GM18517 (cell line): ENCODE measurements around the gene ZNF566.
"Not testable (repeated sequence)": the region's sequence is repeated elsewhere in the genome, so short reads cannot be mapped to it uniquely, and the experiment has no call there.

ENCODE experiments used
- ATAC-seq: cut with Tn5 transposase; IDR thresholded peaks from one replicate; pipeline ENCODE4 v1.9.1; 2021; ENCODE audit warnings: mild to moderate bottlenecking, moderate library complexity; ENCODE audit not compliant: unreplicated experiment

Gene ZNF566

DNA sequence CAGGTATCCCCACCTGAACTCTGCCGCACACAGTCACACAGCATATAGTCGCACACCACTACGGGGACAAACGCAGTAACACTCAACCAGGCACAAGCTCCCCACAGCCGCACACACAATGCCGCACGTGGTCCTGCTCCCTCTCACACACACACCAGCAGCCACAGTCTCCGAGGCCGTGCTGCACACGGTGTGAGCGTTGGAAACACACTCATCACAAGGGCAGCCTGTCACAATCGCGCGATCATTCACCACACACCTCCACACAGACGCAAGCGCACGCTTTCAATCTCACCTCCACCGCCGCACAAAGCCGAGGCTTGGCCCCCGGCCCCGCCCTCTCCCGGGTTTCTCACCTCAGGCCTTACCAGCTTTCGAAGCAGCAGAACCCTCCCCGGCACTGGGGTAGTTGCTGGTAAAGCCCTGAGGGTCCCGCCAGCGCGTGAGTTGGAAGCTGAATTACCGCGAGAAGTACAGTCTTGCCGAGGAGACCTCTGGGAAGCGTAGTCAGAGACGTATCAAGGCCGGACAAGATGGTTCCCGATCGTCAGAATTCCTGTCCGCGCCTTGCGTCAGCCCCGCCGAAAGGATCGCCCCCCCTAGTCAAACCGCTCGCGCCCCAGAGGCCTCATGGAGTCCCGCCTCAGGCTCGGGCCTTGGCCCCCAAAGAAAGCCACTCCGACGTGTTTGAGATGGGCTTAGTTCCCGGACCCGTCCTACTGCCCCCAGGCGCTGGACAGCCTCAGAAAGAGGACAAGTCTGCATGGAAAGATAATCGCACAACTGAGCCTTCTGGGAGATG, at the start of gene ZNF566:
ZNF566 (minus strand) TSS at position 444 of the 802 bp plus-strand sequence. CDS start 13,004 bp downstream, outside the sequence.
- ATAC-seq = peak; percentile 80

DNA sequence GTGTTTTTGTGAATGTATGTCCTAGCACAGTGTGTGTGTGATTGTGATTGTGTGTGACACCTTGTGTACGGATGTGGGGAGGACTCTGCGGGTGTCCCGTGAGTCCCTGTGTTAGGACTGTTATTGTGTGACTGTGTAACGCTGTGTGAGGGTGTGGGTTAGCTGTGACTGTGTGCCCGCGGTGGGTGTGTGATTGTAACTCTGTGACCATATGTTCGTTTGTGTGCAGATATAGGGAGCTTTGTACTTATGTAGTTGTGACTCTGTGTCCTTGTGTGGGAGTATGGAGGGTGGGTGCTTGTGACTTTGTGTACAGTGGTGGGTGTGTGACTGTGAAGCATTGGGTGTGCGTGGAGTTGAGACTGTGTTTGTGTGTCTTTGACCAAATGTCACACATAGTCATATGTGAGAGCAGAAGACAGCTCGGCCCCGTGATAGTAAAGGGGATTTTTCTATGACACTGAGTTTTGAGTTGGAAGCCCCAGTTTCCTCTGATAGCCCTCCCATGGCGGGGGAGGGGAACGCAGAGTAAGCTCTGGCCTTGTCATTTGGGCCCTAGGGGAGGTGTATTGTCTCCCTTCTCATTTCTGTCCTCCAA, 39.7 kb upstream of the ZNF566 start:
- ATAC-seq = peak; percentile 7

DNA sequence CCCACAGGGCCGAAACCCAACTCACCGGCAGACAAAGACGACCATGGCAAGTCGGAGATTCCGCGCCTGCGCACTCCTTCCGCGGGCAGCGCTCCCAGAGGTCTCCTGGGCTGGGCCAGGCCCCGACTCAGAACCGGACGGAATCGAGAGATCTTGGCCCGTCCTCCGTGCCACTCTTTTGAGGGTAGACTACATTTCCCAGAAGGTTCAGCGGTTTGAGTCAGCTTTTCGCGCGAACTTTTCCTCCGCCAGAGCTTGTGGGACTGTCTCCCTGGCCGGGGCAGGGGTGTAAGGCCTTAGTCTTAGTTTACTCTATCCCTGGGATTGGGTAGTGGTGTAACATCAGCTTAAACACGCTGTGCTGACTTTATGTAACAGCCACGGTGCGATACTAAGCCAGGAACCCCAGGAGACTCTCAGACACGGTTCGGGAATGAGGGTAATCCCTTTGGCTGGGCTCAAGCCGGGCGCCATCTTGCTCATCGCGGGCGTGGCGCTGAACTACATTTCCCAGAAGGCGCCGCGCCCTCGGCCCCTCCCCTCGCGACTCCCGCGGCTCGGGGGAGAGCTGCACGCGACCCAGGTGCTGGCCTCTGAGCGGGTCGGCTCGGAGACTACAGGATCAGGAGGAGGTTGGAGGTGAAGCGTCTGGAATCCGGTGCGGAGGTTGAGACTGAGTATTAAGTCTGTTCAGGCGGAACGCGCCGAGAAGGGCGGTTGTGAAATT, 39.0 kb upstream of the ZNF566 start, which contains the start of gene ZNF260:
ZNF260 (minus strand) TSS at position 78 of the 727 bp plus-strand sequence. CDS start 13,033 bp downstream, outside the sequence.
- ATAC-seq = peak; percentile 78

DNA sequence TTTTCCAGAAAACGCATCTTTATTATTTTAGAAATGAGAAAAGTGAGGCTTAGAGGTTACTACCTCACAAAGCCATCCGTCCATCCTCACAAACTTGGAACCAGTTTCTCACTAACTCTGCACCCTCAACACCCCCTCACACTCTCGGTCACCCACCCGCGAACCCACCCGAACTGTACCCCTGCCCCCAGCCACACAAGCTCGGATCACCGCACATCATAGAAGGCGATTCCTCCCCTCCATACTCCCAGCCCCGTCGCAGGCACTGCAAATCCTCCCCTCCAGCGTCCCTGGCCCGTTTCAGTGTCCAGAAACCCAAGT, 38.5 kb upstream of the ZNF566 start:
- no peak for ATAC-seq

DNA sequence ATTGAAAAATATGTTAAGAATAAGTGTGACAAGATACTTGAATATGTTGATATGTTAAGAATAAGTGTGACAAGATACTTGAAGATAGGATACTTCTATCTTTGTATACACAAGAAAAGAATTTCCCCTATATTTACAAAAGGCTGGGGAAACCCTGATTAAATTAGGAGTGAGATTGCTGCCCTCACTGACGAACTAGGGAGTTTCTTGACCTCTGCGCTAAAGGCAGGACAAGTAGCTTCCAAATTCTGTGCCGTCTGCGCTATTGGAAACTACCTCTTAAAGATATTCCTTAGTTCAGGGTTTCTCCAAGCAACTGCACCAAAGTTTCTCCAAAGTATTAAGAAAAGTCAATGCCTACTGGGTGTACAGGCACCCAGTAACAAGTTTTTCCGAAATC, 38.0 kb upstream of the ZNF566 start:
- no peak for ATAC-seq

DNA sequence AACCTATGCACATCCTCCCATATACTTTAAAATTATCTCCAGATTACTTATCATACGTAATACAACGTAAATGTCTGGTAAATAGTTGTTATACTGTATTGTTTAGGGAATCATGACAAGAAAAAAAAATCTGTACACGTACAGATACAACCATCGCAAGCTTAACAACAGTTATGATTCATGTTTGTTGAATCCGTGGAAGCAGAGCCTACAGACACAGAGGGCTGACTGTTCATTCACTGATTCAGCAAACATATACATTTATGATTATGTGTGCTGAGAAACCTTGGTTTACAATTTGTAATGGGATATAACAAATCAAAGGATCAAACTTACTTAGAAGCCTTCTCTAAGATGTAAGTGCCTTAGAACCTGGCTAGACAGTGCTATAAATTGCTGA, 37.2 kb upstream of the ZNF566 start:
- ATAC-seq = no peak

DNA sequence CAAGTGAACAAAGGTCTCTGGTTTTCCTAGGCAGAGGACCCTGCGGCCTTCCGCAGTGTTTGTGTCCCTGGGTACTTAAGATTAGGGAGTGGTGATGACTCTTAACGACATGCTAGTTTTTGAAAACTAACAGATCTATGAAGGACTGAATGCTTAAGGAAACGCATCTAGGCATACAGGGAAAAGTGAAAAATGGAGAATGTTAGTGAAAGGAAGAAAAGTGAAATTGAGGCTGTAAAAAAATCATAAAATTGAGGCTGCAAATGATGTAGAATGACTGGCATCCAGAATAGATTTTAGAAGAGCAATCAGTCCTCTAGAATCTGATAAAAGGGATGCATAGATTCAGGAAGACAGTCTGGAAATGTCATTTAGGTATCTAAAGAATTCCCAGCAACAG, 35.3 kb upstream of the ZNF566 start:
- ATAC-seq = no peak

DNA sequence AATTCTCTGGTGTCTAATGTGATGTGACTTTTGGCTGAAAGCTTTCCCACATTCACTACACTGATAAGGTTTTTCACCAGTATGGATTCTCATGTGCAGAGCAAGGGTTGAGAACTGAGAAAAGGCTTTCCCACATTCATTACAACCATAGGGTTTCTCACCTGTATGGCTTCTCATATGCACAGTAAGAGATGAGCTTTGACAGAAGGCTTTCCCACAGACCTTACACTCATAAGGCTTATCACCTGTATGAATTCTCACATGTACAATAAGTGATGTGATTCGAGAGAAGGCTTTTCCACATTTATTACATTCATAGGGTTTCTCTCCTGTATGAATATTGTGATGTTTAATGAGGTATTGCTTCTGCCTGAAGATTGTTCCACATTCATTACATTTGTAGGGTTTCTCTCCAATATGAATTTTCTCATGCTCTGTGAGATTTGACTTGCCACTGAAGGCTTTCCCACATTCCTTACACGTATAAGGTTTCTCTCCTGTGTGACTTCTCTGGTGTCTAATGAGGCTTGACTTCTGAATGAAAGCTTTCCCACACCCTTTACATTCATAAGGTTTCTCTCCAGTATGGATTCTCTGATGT, 24.8 kb upstream of the ZNF566 start:
- no peak for ATAC-seq

DNA sequence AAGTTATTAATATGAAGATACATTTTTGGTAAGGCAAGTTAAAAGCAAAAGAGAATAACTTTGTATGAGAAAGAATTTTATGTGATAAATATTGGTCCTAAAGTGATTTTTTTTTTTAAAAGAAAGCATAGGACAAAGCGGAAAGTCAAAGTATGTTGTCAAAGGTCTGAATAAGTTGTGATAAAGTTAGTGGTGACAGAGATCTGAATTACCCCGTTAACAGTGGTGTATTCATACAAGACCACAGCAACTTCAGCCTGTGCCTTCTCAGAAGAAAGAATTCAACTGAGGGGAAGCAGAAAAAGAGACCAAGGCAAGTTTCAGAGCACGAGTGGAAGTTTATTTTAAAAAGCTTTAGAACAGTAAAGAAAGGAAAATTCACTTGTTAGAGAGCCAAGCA, 19.0 kb upstream of the ZNF566 start:
- ATAC-seq = no peak

DNA sequence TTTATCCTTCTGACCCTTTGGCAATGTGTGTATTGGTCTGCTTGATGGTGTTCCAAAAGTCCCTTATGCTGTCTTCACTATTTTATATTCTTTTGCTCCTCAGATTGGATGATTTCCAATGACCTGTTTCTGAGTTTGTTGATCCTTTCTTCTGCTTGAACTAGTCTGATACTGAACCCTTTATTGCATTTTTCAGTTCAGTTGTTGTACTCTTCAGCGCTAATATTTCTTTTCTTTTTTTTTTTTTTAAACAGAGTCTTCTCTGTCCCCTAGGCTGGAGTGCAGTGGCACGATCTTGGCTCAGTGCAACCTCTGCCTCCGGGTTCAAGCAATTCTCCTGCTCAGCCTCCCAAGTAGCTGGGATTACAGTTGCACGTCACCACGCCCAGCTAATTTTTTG, 12.6 kb upstream of the ZNF566 start:
- no peak for ATAC-seq

DNA sequence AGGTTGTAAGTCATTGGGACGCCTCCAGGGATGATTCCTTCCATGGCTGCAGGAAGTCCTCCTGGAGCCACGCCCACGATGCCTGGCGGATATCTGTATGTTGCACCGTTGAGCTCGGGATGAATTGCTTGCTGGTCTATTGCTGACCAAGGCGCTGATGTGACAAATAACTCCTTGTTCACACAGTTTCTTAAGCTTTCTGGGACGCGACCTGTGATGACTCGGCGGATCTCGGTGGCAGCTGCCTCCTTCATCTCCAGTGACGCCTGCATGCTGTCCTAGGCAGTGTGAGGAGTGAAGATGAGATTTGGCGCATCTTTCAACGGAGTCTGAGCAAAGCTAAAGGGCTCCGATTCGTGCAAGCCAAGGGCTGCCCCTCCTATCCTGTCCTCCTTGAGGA, 7.6 kb upstream of the ZNF566 start:
- no peak for ATAC-seq

DNA sequence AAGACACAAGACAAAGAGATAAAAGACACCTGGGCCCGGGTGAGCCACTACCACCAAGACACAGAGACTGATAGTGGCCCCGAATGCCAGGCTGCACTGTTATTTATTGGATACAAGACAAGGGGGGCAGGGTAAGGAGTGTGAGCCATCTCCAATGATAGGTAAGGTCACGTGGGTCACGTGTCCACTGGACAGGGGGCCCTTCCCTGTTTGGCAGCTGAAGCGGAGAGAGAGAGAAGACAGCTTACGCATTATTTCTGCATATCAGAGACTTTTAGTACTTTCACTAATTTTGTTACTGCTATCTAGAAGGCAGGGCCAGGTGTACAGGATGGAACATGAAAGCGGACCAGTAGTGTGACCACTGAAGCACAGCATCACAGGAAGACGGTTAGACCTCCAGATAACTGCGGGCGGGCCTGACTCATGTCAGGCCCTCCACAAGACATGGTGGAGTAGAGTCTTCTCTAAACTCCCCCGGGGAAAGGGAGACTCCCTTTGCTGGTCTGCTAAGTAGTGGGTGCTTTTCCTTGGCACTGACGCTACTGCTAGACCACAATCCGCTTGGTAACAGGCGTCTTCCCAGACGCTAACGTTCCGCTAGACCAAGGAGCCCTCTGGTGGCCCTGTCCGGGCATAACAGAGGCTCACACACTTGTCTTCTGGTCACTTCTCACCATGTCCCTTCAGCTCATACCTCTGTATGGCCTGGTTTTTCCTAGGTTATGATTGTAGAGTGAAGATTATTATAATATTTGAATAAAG, 3.5 kb upstream of the ZNF566 start:
- not testable (repeated sequence) for ATAC-seq

DNA sequence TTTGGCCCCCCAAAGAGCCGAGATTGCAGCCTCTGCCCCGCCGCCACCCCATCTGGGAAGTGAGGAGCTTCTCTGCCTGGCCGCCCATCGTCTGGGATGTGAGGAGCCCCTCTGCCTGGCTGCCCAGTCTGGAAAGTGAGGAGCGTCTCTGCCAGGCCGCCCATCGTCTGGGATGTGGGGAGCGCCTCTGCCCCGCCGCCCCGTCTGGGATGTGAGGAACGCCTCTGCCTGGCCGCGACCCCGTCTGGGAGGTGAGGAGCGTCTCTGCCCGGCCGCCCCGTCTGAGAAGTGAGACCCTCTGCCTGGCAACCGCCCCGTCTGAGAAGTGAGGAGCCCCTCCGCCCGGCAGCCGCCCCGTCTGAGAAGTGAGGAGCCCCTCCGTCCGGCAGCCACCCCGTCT, 1.5 kb upstream of the ZNF566 start:
- not testable (repeated sequence) for ATAC-seq

DNA sequence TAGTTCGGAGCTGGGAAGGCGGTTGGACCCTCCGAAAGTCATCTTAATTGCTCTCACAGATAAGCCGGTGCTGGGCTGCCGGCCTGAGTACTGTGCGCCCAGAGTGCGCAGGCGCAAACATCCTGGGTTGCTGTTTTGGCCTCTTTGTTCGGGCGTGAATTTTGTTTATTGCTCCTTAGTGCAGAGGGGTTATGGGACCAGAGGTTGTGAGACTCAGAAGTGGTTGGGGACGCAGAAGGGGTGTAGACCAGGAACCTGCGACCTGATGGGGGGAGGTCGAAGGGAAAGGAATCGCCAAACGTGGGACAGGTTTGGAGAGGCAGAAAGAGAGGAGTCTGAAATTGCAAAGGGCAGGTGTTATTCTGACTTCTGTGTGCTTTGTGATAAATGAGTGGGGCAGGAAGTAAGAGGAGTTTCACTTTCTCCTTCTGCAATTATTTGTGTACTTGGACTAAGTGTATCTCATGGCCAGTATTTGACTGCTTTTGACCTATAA, 607 bp upstream of the ZNF566 start:
- ATAC-seq = peak; percentile 39

DNA sequence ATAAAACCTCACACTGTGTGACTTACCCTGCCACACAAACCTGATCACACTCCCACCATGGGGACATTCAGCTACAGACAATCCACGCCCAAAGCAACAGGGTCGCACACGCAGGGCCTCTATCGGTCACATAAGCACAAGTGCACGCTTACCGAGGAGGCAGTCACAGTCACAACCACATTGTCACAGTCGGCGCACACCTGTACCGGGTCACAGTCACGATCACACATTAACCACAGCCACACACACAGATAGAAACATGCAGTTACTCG, 579 bp downstream of the ZNF566 start:
- peak; percentile 20 for ATAC-seq

DNA sequence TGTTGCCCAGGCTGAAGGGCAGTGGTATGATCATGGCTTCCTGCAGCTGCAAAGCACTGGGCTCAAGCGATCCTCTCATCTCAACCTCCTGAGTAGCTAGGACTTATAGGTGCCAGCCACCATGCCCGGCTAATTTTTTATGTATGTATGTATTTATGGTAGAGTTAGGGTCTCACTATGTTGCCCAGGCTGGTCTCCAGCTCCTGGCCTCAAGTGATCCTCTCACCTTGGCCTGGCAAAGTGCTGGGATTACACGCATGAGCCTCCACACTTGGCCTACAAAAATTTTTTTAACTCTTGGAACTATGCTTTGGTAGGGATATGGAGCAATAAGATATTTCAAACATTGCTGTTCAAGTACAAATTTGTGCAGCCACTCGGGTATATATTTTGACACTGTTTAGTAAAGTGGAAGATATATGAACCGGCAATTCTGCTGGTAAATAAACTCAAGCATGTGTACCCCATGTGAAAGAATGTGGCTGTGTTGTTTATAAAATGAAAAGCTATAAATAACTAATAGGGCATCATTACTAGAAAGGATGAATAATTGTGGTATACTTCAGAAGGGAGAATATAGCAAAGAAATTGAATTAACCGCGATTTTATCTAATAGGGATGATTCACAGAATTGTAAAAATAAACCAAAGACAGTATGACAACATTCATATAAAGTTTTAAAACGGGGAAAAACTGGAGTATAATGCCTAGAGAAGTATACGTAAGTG, 1.1 kb downstream of the ZNF566 start:
- ATAC-seq = no peak

DNA sequence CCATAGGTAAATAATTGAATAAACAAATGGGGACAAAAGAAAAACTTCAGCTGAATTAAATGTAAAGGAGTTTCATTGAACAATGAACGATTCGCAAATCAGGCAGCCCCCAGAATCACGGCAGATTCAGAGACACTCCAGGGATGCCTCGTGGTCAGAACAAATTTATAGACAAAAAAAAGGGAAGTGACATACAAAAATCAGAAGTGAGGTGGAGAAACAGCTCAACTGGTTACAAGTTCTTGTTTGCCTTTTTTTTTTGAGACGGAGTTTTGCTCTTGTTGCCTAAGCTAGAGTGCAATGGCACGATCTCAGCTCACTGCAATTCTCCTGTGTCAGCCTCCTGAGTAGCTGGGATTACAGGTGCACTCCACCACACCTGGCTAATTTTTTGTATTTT, 5.7 kb downstream of the ZNF566 start:
- no peak for ATAC-seq

DNA sequence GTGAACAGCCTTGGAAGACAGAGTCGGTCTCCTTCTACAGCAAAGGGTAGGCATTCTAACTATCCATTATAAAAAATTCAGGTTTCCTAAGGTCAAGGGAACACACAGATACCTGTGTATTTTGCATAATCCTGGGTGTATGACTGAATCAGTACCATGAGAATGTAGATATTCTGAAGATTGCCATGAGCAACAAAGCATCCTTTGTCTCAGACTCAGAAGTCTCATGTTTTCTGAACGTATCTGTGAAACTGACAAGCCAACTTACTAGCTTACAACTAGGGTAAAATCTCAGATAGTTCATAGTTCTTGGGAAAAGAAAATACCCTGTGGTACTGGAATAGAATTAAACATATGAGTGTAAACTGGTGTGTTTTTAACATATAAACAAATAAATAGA, 6.5 kb downstream of the ZNF566 start:
- no peak for ATAC-seq

DNA sequence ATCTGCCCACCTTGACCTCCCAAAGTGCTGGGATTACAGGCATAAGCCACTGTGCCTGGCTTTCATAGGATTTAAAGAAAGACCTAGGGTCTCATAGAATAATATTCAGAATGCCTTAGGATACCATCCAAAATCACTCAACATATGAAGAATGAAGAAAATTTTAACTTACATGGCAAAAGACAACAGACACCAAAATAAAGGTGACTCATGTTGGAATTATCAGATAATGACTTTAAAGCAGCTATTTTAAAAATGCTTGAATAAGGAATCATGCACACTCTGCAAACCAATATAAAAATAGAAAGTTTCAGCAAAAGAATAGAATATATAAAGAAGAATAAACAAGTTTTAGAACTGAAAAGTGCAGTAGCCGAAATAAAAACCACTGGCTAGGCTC, 29.3 kb downstream of the ZNF566 start:
- ATAC-seq = no peak

DNA sequence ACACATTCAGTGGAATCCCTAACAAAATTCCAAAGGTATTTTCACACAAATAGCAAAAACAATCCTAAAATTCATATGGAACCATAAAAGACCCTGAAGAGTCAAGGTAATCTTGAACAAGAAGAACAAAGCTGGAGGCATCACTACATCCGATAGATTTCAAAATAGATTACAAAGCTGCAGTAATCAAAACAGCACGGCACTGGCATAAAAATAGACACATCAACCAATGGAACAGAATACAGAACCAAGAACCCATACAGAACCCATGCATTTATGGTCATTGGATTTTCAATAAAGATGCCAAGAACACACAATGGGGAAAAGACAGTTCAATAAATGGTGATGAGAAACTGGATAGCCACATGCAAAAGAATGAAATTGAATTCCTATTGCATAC, 32.5 kb downstream of the ZNF566 start:
- no peak for ATAC-seq
